ENCODE data around the gene FIBCD1. TPM values are rescaled to one million over a fixed set of nuclear protein-coding genes. Genes with fewer than 3 reads are reported as not detected.

Gene FIBCD1
- total RNA-seq, 2 experiments from 2014 or later = not detected

DNA sequence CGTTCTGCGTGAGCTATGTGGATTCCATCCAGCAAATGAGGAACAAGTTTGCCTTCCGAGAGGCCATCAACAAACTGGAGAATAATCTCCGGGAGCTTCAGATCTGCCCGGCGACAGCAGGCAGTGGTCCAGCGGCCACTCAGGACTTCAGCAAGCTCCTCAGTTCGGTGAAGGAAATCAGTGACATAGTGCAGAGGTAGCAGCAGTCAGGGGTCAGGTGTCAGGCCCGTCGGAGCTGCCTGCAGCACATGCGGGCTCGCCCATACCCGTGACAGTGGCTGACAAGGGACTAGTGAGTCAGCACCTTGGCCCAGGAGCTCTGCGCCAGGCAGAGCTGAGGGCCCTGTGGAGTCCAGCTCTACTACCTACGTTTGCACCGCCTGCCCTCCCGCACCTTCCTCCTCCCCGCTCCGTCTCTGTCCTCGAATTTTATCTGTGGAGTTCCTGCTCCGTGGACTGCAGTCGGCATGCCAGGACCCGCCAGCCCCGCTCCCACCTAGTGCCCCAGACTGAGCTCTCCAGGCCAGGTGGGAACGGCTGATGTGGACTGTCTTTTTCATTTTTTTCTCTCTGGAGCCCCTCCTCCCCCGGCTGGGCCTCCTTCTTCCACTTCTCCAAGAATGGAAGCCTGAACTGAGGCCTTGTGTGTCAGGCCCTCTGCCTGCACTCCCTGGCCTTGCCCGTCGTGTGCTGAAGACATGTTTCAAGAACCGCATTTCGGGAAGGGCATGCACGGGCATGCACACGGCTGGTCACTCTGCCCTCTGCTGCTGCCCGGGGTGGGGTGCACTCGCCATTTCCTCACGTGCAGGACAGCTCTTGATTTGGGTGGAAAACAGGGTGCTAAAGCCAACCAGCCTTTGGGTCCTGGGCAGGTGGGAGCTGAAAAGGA is 53.3 kb downstream of the FIBCD1 start:
- Histone ChIP-seq H3K4me2 (ENCODE audit: low read length) (no peak overlapping the region), H3K4me1 (ENCODE audit: insufficient read depth, low read length, poor library complexity, severe bottlenecking) (no peaks in the 10 kb centered on the region), H3K27ac (ENCODE audit: low read depth, low read length, poor library complexity, severe bottlenecking) (no peak overlapping the region), H3K79me2 (ENCODE audit: insufficient read depth, low read depth, low read length) (no peaks in the 10 kb centered on the region), H3K9me3 (ENCODE audit: low read length) (no peaks in the 10 kb centered on the region), H3K9me2 (ENCODE audit: insufficient read depth, low read length) (no peaks in the 10 kb centered on the region), H3K4me3 (ENCODE audit: low read depth, low read length, poor library complexity, severe bottlenecking) (no peak overlapping the region), H4K20me1 (ENCODE audit: insufficient read depth, low read length) (no peaks in the 10 kb centered on the region; the same call in 1 of the 2 replicates), H3K36me3 (ENCODE audit: insufficient read depth, low read length) (0 out of 2 replicates have a peak, but pooled peaks cover under 1% of the 10 kb centered on the region), H2AFZ (ENCODE audit: low read length) (no peak overlapping the region)
- intact Hi-C loops (cut with micrococcal nuclease; ENCODE audit: unreplicated experiment) = no loop called here
- ChIA-PET POLR2A (interaction anchor here (0.5 to 0.6 kb wide), 3 partner anchors 60 to 1443 kb away, joined by 3 to 5 read pairs (median 4); no protein-coding TSS in a partner anchor), CTCF (ENCODE audit: unreplicated experiment) (no interaction called here)
- no peak for TF ChIP-seq CTCF (conservative IDR thresholded peaks at IDR 0.05; ENCODE audit: low read length)
- TF ChIP-seq EZH2phosphoT487 (IDR thresholded peaks at IDR 0.05; ENCODE audit: borderline replicate concordance, low read depth, low read length) = no peak
- BruUV-seq (replicated peaks) = no TSS peak
- no peak for DNase-seq (ENCODE audit: low spot score)

- BruUV-seq (replicated peaks) = no TSS peak
- intact Hi-C loops (cut with micrococcal nuclease; ENCODE audit: unreplicated experiment) = no loop called here
- Histone ChIP-seq H3K36me3 (ENCODE audit: insufficient read depth, low read length) (peaks cover 4% of the 10 kb centered on the region; the same call in 1 of the 2 replicates), H3K27ac (ENCODE audit: low read depth, low read length, poor library complexity, severe bottlenecking) (no peak overlapping the region), H3K79me2 (ENCODE audit: insufficient read depth, low read depth, low read length) (no peaks in the 10 kb centered on the region), H2AFZ (ENCODE audit: low read length) (no peak overlapping the region), H3K4me3 (ENCODE audit: low read depth, low read length, poor library complexity, severe bottlenecking) (no peak overlapping the region), H3K4me1 (ENCODE audit: insufficient read depth, low read length, poor library complexity, severe bottlenecking) (no peaks in the 10 kb centered on the region), H3K9me3 (ENCODE audit: low read length) (no peaks in the 10 kb centered on the region), H4K20me1 (ENCODE audit: insufficient read depth, low read length) (no peaks in the 10 kb centered on the region; the same call in 1 of the 2 replicates), H3K9me2 (ENCODE audit: insufficient read depth, low read length) (no peaks in the 10 kb centered on the region), H3K4me2 (ENCODE audit: low read length) (no peak overlapping the region)
- no peak for DNase-seq (ENCODE audit: low spot score)
- TF ChIP-seq EZH2phosphoT487 (IDR thresholded peaks at IDR 0.05; ENCODE audit: borderline replicate concordance, low read depth, low read length) (no peak), CTCF (conservative IDR thresholded peaks at IDR 0.05; ENCODE audit: low read length) (no peak)
- CTCF ChIA-PET (ENCODE audit: unreplicated experiment) = no interaction called here
- POLR2A ChIA-PET = interaction anchor here (0.5 to 0.6 kb wide), 3 partner anchors 59 to 1600 kb away, joined by 3 to 5 read pairs (median 3); no protein-coding TSS in a partner anchor
Measured at GRCh38 chr9:130884542-130885483, 54.2 kb downstream of the FIBCD1 start.

Measured in OCI-LY7 (cell line).